Endothelial cell of hepatic sinusoid (primary cell): ENCODE results near the gene YBX2.

Experiments
- in situ Hi-C: cut with HindIII; loops from 2 replicates; pipeline ENCODE4 v1.10.0; 2017; ENCODE audit warnings: low sequenced_read_pairs

The YBX2 gene

DNA sequence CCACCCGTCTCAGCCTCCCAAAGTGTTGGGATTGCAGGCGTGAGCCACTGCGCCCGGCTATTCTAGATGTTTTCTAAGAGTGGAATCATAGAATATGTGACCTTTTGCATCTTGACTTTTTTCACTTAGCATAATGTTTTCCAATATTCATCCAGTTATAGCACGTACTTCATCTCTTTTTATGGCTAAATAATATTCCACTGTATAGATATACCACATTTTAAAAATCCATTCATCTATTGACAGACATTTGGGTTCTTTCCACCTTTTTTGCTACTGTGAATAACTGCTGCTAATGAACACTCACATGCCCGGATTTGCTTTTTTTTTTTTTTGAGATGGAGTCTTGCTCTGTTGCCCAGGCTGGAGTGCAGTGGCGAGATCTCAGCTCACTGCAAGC lies 9.7 kb upstream of the YBX2 start:
- in situ Hi-C loops, result loop anchor here (5.0 kb wide), 1 partner anchor 77 kb away; no protein-coding TSS in a partner anchor

DNA sequence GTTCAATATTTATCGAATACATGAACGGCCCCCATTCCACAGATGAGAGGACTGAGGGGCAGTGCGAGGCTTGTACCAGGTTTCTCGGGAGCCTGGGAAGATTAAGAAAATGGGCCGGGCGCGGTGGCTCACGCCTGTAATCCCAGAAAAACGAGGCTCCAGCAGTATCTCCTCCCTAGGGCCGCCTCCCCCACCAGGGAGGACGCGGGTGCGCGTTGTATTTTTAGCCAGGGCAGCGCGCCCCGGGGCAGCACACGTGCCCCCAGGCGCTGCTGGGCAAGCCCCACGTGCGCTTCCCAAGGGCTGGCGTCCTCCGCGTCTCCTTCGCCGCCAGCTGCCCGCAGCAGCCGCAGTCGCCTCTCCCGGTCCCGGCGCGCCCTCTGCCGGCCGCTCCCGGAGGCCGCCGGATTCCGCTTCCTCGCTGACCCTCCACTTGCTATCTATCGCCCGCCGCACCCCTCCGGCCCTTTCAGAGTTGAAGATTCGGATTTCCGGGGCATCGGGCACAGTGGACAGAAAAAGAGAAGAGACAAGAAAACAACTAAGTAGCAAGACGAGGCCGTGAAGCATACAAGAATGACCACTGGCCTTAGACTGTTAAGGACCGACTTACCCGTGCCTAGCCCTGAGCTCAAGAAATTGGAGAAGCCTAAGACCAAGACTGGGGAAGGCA lies 1.9 kb upstream of the YBX2 start:
- in situ Hi-C loops, result no loop called here

DNA sequence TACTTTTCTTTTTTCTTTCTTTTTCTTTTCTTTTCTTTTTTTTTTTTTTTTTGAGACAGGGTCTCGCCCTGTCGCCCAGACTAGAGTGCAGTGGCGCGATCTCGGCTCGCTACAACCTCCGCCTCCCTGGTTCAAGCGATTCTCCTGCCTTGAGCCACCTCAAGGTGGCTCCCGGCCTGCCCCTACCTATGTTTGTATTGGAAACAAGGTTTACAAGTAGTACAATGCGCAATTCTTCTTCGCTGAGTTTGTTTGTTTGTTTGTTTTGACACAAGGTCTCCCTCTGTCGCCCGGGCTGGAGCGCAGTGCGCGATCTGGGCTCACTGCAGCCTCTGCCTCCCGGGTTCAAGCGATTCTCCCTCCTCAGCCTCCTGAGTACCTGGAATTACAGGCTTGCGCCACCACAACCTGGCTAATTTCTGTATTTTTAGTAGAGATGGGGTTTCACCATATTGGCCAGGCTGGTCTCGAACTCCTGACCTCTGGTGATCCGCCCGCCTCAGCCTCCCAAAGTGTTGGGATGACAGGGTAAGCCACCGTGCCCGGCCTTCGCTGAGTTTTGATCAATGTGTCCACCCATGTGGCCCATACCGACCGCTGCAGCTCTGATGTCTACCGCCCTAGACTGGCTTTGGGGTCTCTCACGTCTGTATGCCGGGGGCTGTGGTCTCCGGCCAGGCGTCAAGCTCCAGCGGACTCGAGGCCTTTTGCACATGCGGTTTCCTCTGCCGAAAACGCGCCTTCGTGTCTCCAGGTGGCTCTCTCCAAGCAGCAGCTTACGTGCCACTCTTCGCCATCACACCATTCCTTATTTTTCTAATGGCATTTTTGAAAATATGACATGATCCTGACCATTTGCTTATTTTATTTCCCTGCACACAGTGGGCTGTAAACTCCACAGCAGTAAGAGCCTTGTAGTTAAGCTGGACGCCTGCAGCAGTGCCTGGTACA lies 1.1 kb upstream of the YBX2 start:
- in situ Hi-C loops, result no loop called here

DNA sequence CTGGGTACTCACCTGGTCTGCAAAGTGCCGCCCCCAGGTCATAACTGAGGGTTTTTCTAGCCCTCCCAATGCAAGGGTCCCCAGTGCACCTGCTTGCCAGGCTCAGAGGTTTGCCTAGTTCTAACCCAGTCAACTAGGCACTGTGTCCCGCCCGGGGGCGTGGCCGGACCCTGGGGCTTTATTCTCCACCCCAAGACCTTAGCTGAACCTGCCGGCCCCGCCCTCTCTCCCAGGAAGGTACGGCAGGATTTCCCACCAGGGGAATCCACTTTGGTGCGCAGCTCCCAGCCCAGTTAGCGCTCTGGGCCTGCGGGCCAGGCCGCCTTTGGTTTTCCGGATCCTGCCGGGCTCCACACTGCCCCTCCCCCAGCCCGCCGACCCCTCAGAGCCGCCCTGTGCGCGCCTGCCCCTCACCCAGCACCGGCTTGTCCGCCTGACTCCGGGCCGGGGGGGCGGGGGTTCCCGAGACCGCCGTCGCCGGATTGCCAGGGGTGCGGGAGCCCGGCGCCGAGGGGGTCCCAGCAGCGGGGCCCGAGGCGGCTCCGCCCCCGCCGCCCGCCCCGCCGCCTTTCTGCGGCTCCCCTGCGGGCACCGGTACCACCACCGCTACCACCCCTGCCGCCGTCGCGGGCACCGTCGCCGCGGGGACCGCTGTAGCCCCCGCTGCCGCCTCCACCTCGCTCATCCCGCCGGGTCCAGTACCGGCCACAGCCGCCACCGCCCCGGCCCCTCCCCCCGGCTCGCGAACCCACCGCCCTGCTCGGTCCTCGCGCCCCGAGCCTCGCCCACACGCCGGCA lies 424 bp downstream of the YBX2 start:
- in situ Hi-C loops, result no loop called here

DNA sequence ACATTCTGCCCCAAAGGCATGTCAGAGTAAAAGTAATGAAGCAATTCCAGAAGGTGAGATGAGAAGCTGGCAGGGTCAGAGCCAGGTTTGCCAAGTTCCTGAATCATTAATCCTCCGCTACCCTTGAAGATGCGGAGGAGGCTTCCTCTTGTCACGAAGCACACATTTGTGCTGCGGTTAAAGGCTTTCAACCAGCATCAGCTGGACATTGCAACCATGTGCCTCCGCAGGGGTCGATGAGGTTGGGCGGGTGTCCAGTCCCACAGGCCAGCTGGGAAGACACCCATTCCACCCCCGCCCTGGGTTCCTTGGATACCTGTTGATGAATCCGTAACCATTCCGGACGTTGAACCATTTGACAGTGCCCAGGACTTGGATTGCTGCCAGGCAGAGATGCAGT lies 1.3 kb downstream of the YBX2 start:
- in situ Hi-C loops, result no loop called here

DNA sequence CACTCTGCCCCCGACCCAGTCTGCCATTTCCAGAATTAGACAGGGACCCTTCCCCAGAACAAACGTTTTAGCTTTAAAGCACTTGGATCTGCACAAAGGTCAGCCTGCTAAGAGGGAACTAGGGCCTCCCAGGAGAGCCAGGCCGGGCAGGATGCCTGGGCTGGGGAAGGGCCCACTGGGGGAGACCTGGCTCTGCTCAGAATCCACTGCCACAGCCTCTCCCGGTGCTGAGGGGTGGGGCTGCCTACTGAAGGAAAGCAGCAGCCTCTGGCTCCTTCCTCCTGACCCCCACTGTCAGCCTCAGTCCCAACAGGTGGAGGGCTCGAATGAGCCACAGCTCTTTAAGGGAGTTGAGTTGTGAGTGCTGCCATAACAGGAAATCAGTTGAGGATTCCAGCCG lies 1.7 kb downstream of the YBX2 start:
- in situ Hi-C loops, result no loop called here

DNA sequence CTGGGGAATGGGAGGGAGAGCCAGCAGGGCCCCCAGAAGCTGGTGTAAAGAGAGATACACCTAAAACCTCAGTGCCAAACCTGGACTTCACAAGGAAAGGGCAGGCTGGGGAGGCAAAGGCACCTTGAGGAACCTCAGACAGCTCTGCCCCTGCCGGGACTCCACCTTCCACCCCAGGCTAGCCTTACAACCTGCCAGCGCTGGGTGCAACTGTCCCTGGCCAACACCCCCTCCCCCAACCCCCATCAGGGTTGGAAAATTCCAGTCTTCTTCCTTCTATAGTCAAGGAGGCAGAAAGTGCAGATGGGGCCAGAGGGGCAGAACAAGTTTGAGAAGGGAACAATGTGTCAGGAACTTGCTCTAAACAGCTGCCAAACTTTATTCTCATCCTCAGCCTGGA lies 2.2 kb downstream of the YBX2 start:
- in situ Hi-C loops, result no loop called here

DNA sequence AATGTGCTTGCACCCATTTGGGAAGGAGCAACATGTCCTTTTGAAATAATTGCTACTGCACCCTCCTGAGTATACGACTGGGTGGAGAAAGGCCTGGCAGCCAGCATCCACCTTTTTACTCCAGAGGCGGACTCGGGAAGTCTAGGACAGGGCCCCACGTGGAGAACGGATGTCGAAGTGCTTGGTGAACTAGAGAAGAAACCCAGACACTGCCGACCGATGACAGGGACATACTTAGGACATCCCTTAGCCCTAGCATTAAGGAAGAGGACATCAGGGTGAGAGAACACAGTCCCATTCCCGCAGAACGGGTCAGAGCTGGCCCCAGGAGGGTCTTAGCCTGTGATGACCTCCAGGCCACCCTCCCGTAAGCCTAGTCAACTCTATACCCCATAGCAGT lies 3.8 kb downstream of the YBX2 start:
- in situ Hi-C loops, result no loop called here

DNA sequence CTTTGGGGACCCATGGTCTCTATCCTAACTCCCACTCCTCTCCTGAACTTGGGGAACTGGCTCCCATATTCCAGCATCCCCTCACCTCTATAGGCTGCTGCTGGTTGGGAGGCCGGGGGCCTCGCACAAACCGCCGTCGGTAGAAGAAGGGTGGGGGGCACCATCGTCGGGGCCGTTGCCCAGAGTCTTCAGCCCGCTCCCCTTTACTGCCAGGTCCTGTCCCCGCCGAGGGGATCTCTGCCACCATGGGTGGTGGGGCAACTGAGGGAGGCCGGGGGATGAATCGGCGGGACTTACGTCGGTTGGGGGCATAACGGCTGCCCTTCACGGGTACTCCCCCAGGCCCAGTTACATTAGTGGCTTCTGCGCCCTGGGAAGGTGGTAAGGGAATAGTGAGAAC lies 4.3 kb downstream of the YBX2 start:
- in situ Hi-C loops, result no loop called here

DNA sequence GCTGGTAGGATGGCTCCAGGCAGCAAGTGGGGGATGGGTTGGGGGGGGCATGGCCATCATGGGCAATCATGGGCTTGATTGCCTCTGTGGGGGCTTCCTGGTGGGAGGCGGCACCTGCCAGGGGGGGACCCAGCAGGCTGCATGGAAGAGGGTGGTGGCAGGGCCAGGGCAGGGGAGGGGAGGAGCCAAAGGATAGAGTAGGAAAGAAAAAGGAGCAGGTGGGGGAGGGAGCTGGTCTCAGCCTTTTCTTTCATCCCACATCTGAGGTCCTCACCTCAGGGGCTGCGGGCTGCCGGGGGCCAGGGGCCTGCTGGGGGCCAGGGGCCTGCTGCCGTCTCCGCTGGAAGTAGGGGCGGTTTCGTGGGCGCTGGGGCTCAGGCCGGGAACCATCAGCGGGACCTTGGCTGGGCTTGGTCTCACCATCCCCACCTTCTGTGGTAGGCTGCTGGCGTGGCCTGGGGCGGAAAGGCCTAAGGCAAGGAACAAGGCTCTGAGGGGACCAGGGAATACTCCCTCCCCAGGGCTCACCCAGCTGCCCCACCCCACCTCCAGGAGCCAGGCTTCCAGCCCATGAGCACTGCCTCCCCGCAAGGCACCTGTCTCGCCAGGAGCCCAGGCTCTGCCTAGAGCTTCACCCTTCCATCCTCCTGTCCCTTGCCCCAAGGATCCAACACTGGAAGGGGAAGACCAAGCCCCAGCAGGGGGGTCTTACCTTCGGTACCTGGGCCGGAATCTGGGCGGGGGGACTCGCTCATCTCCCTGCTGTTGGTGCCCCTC lies 5.0 kb downstream of the YBX2 start:
- in situ Hi-C loops, result no loop called here

DNA sequence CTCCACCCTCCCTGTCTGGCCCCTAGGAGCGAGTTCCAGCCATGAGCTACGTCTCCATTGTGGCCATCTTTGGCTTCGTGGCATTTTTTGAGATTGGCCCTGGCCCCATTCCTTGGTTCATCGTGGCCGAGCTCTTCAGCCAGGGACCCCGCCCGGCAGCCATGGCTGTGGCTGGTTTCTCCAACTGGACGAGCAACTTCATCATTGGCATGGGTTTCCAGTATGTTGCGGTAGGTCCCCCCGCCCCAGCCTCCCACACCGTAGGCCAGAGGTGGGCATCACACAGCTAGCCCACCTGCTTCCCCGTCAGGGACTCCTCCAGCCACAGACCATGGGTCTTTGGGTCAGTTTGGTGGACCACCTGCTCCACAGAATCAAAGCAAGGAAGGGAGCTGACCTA lies 8.8 kb downstream of the YBX2 start:
- in situ Hi-C loops, result no loop called here

DNA sequence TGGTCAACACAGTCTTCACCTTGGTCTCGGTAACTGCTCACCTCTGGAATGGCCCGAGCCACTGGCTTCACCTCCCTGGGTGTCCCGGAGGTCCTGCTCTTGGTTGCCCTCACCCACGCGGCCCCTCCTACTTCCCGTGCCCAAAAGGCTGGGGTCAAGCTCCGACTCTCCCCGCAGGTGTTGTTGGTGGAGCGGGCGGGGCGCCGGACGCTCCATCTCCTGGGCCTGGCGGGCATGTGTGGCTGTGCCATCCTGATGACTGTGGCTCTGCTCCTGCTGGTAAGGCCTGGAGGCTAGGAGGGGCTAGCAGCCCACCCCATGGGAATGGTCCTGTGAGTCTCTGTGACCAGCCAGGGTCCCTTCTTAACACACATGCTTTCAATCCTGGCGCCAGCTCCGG lies 9.5 kb downstream of the YBX2 start:
- in situ Hi-C loops, result no loop called here

DNA sequence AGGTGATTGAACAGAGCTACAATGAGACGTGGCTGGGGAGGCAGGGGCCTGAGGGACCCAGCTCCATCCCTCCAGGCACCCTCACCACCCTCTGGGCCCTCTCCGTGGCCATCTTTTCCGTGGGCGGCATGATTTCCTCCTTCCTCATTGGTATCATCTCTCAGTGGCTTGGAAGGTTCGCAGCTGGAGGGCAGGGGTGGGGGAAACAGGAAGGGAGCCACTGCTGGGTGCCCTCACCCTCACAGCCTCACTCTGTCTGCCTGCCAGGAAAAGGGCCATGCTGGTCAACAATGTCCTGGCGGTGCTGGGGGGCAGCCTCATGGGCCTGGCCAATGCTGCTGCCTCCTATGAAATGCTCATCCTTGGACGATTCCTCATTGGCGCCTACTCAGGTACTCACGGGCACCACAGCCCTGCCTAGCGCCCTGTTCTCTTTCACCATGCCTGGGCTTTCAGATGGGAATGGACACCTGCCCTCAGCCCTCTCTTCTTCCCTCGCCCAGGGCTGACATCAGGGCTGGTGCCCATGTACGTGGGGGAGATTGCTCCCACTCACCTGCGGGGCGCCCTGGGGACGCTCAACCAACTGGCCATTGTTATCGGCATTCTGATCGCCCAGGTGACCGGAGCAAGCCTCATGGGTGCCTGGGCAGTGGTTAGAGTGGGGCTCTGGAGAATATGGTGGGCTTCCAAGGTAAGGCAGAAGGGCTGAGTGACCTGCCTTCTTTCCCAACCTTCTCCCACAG lies 10.8 kb downstream of the YBX2 start:
- in situ Hi-C loops, result no loop called here

DNA sequence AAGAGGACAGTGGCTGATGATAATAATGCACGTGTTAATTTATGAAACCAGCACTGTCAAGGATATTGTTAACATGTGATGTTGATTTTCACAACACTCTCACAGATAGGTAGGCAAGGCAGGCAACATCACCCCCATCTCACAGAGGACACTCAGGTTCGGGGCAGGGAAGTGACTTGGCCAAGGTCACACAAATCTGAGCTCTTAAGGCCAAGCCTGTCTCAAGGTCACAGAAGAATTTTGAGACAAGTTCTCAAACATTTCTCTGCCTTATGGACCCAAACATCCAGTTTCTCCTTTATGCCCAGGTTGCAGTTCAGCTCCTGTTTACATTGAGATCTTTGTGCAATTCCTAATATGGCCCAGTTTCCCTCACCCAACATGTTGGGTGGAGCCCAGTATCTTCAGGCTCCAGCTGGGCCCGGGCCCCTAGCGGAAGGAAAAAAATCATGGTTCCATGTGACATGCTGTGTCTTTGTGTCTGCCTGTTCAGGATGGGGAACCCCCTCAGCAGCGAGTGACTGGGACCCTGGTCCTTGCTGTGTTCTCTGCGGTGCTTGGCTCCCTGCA lies 11.6 kb downstream of the YBX2 start:
- in situ Hi-C loops, result no loop called here

DNA sequence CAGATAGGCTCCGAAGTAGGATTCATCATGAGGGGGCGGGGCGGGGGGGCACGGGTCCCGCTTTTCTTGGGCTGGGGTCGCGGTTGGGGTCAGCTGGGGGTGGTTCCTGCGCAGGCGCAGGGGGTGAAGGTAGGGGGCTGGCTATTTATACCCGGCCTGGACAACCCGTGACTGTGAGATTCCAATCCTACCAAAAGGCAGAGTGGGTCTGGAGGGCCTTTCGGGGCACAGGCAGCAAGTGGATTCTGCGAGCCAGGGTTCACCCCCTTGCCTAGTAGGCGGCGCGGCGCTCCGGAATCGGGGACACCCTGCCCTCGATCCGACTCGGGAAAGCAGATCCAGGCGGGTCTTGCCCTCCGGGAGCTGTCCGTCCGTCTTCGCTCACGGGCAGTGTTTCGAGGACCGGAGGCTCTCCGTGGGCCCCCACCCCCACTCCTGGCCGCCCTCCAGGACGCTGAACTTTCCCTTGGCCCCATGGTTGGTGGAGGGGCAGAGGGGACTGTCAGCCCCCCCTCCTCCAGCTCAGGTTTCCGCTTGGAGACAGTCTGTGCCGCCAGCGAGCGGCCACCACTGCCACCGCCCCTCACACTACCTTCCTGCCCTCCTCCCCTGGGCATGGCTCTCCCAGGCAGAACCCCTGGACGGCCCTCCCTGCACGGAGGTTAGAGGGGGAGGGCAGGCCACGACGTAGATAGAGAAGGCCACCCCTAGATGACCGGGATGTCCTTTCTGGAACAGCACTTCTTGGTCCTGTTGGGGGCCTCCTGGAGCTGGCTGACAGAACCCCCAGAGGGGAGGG lies 12.3 kb downstream of the YBX2 start:
- in situ Hi-C loops, result no loop called here

DNA sequence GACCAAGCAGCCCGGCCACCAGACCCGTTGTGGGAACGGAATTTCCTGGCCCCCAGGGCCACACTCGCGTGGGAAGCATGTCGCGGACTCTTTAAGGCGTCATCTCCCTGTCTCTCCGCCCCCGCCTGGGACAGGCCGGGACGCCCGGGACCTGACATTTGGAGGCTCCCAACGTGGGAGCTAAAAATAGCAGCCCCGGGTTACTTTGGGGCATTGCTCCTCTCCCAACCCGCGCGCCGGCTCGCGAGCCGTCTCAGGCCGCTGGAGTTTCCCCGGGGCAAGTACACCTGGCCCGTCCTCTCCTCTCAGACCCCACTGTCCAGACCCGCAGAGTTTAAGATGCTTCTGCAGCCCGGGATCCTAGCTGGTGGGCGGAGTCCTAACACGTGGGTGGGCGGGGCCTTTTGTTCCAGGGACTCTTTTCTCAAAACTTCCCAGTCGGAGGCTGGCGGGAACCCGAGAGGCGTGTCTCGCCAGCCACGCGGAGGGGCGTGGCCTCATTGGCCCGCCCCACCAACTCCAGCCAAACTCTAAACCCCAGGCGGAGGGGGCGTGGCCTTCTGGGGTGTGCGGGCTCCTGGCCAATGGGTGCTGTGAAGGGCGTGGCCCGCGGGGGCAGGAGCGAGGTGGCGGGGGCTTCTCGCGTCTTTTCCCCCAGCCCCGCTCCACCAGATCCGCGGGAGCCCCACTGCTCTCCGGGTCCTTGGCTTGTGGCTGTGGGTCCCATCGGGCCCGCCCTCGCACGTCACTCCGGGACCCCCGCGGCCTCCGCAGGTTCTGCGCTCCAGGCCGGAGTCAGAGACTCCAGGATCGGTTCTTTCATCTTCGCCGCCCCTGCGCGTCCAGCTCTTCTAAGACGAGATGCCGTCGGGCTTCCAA lies 13.1 kb downstream of the YBX2 start, which contains the start of gene SLC2A4:
Gene SLC2A4 (plus strand): TSS at position 645 of the 879 bp plus-strand sequence. CDS start 217 bp downstream, at position 862.
- in situ Hi-C loops, result no loop called here

DNA sequence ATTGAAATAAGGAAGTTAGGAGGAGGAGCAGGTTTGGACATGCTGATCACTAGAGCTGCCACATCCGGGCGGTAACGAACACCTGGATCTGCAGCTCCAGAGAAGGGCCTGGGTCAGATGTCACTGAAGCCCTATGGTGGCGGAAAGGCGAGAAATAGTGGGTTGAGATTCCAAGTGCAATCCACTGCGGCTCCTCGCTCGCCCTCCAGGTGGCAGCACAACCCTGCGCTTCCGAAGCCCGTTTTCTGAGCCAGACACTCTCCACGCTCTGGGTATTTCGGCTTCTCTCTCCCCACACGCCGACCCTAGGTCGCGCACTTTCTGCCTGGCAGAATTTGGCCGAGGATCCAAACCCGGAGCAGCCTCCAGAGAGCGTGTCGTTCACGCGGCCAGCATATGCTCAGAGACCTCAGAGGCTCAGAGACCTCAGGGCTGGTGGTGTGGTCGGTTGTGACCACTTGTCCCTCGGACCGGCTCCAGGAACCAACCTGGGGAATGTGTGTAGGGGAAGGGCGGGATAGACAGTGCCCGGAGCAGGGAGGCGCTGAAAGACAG lies 13.8 kb downstream of the YBX2 start:
- in situ Hi-C loops, result no loop called here
